Measurements from ENCODE around the gene HEPACAM2.

The HEPACAM2 gene

GRCh38 chr7:93147363-93147762, 78.9 kb downstream of the HEPACAM2 start:
- DNase-seq (ENCODE audit: low read depth): no peak

DNA sequence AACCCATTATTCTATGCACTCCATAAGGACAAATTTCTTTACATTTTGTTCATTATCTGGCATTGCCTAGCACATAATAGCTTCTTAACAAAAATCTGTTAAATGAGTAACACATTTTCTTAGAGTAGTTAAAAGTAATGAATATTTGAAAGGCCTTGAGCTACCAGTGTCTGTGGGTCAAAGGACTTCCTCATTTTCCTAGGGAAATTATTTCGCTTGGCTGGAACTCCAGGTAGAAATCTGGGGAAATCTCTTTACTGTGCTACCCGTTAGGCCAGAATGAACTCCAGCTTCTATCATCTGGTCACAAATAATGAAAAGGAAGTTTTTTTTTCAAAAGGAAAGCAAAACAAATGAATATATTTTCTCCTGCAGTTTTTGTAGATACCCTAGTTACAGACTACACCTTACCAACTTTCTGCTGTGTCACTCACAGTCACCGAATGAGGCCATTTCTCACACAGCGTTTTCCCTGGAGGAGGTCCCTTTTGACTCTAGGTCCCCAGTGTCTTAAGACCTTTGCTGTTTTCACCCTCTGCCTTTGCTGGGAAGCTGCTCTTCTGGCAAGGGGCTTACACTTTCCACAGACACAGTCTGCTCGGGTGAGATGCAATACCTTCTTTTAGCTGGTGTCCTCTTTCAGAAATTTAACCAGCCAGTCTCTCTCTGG, 79.7 kb downstream of the HEPACAM2 start:
- DNase-seq (ENCODE audit: low read depth): no peak

DNA sequence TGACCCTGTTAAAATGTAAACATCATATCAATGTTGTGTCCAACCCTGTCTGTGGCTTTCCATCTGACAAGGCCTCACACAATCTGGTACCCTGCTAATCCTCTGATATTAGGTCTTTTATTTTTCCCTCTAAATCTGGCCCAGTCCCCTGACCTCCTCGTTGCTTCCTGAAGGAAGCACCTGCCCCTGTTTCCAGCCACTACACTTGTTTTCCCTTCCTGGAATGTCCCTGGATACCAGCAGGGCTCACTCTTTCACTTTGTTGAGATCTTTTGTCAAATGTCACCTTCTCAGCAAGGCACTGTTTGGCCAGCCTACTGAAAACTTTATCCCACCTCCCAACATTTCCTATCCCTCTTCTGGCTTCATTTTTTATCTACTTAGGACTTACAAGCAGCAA, 80.2 kb downstream of the HEPACAM2 start:
- no peak for DNase-seq (ENCODE audit: low read depth)

GRCh38 chr7:93145354-93145753, 80.9 kb downstream of the HEPACAM2 start:
- DNase-seq (ENCODE audit: low read depth): no peak

GRCh38 chr7:93142127-93142526, 84.1 kb downstream of the HEPACAM2 start:
- no peak for DNase-seq (ENCODE audit: low read depth)

GRCh38 chr7:93140582-93141191, 85.6 kb downstream of the HEPACAM2 start:
- no peak for DNase-seq (ENCODE audit: low read depth)

DNA sequence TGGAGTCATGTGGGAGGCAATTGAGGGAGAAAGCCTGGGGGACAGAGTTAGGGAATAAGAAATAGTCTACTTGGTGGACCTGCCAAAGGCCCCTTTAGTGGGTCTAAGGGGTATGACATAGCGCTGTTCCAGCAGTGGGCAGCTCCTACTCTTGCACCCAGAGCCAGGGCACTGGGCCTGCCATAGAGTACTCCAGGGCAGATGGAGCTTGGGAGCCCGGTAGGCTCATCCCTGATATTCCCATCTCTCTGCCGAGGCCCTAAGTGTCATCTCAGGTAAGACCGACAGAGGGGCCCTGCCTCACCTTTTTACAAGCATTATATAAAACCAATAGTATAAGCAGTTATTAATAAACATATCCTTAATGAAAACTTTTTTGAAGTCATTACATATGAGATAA, 87.7 kb downstream of the HEPACAM2 start:
- DNase-seq (ENCODE audit: low read depth): no peak
